ENCODE data around the gene BCL2L12.

Gene BCL2L12

DNA sequence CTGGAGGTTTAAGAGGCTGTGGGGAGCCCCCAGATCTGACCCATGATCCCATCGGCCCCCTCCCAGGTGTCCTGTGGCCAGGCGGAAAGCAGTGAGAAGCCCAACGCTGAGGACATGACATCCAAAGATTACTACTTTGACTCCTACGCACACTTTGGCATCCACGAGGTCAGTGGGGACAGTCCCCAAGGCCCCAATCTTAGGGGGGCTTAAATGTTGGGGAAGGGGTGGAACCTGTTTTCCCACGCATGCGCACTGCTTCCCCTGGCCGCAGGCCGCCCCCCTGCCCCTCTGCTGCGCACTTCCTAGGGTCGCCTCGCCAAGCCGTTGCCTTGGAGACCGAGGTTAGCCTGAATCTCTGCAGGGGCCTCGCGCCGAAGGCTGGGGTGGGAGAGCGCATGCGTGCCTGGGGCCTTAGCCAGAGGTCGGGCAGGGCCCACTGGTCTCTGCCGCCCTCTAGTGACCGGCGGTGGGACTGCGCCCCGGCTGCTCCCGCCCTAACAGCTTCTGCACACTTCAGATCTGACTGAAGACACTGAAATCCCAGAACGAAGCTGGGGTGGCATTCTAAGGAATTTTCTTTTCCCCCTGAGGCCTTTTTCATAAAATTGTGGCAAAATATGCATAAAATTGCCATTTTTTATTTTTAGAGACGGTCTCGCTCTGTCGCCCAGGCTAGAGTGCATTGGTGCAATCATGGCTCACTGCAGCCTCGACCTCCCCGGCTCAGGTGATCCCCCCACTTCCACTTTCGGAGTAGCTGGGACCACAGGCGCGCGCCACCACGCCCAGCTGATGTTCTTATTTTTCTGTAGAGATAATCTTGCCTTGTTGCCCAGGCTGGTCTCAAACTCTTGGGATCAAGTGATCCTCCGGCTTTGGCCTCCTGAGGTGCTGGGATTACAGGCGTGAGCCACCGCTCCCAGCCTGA is 15.0 kb downstream of the BCL2L12 start:
- DNase-seq (ENCODE audit: low read depth, low spot score): peak; percentile 80
- peak overlapping the region; percentile 11; the same call in 1 of the 2 replicates for H3K4me3 ChIP-seq (ENCODE audit: low read length)

DNA sequence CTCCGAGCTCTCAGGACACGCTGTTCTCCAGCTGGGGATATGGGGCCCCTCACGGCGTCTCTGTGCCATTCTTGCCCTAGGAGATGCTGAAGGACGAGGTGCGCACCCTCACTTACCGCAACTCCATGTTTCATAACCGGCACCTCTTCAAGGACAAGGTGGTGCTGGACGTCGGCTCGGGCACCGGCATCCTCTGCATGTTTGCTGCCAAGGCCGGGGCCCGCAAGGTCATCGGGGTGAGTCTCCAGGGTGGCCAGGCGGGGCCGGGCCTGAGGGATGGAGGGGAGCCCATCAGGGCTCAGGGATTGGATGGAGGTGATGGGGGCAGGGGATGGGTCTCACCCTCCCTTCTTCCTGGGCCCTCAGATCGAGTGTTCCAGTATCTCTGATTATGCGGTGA is 16.1 kb downstream of the BCL2L12 start:
- no peak overlapping the region for H3K4me3 ChIP-seq (ENCODE audit: low read length)
- DNase-seq (ENCODE audit: low read depth, low spot score): no peak

DNA sequence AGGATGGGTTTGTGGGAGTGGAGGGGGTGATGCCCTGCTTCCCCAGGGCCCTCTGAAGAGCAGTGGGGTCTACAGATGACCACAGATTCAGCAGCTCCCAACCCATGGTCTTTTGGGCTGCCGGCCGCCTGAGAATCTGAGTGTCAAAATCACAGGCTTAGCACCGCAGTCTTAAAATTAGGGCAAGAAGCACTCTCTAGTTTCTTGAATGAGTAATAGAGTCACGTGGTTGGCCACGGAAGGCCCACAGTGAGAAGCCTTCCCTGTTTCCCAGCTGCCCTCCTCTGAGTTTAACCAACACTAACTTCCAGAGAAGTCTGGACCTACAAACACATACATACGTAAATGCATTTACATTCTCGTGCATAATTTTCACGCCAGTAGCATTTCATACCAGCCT is 16.5 kb downstream of the BCL2L12 start:
- H3K4me3 ChIP-seq (ENCODE audit: low read length): no peak overlapping the region
- no peak for DNase-seq (ENCODE audit: low read depth, low spot score)

DNA sequence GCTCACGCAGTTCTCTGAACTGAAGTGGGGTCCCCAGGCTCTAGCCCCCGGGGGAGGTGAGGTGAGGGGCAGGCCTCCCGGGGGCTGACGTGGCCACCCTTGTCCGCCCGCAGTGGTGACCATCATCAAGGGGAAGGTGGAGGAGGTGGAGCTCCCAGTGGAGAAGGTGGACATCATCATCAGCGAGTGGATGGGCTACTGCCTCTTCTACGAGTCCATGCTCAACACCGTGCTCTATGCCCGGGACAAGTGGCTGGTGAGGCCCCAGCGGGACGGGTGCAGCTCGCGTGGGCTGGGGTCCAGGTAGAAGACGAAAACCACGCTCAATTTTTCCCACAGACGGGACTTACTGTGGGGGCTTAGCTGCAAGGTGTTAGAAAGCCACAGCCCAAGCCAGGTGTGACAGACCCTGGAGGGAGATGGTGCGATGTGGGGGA is 18.1 kb downstream of the BCL2L12 start:
- DNase-seq (ENCODE audit: low read depth, low spot score): no peak

DNA sequence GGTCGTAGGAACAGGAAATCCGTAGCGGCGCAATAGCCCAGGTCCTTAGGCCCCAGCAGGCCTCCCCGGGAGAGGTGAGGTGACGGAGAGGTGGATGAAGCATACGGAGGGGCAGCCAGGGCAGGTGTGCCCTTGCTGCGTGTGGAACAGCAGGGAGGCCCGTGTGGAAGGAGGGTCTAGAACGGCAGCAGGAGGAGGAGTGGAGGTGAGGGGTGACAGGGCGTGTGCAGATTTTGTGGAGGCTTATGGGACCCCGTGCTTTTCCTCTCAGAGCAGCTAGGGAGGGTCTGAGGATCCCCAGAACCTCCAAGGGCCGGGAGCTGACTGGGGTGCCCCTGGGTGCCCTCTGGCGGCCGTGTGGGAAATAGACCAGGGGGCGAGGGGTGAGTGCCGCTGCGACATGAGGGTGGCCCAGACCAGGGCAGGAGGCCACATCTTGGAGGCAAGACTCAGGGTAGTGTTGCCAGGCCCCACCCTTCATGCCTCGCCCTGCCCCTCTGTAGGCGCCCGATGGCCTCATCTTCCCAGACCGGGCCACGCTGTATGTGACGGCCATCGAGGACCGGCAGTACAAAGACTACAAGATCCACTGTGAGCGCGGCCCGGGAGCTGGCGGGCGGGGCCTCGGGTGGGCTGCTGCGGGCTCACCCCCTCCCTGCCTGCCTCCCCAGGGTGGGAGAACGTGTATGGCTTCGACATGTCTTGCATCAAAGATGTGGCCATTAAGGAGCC is 18.7 kb downstream of the BCL2L12 start:
- DNase-seq (ENCODE audit: low read depth, low spot score): no peak
- H3K4me3 ChIP-seq (ENCODE audit: low read length): no peak overlapping the region

More for the DNA sequence above, 18.1 kb downstream of the BCL2L12 start:
- no peak overlapping the region for H3K4me3 ChIP-seq (ENCODE audit: low read length)

DNA sequence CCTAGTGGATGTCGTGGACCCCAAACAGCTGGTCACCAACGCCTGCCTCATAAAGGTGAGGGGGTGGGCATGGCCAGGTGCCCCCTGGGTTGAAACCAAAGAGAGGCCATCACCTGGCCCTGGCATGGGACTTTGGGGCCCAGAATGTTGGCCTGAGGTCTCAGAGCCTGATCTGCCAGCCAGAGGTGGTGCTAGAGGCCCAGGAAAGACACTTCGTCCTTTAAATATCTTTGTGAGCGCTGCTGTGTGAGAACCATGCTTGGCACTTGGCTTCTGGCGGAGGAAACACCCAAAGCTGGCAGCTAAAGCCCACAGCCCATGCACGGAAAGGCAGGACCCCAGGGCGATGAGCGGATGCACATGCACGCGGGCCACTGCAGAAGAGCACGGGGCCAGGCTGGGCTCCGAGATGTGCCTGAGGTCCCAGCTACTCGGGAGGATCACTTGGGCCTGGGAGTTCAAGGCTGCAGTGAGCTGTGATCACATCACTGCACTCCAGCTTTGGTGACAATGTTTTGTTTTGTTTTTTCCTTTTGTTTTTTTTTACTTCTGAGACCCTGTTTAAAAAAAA is 19.3 kb downstream of the BCL2L12 start:
- DNase-seq (ENCODE audit: low read depth, low spot score): no peak

DNA sequence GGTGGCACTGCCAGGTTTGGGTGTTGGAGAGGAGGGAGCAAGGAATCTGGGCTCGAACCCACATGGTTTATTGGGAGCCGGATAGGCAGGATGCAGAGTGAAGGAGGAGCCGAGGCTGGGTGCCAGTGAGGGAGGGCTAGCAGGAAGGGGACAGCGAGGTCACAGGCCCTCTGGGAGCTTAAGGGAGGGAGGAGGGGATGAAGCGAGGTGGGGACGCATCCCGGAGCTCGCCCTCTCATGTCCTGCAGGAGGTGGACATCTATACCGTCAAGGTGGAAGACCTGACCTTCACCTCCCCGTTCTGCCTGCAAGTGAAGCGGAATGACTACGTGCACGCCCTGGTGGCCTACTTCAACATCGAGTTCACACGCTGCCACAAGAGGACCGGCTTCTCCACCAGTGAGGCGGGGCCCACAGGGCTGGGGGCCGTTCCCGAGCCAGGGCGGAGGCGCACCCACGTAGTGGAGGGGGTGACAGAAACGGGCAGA is 20.2 kb downstream of the BCL2L12 start:
- no peak for DNase-seq (ENCODE audit: low read depth, low spot score)
- no peak overlapping the region for H3K4me3 ChIP-seq (ENCODE audit: low read length)

More for the DNA sequence above, 19.3 kb downstream of the BCL2L12 start:
- no peak overlapping the region for H3K4me3 ChIP-seq (ENCODE audit: low read length)

DNA sequence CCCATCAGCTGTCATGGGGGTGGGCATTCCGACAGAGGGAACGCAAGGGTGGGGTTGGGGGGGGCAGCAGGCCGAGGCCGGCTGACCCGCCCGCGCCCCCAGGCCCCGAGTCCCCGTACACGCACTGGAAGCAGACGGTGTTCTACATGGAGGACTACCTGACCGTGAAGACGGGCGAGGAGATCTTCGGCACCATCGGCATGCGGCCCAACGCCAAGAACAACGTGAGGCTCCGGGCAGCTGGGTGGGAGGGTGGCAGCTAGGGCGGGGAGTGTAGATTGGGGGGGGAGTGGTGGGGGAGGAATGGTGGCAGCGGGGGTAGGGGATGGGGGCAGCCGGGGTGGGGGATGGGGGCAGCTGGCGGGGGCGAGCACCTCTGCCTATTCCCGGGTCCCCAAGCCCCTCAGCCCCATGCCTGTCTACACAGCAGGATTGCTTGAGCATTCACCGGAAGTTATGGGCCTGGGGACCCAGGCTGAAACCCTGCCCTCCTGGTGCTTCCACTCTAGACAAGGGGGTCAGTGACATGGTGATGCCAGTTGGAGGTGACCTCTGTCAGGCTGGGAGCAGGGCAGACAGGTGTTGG is 20.9 kb downstream of the BCL2L12 start:
- no peak for DNase-seq (ENCODE audit: low read depth, low spot score)
- no peak overlapping the region for H3K4me3 ChIP-seq (ENCODE audit: low read length)

DNA sequence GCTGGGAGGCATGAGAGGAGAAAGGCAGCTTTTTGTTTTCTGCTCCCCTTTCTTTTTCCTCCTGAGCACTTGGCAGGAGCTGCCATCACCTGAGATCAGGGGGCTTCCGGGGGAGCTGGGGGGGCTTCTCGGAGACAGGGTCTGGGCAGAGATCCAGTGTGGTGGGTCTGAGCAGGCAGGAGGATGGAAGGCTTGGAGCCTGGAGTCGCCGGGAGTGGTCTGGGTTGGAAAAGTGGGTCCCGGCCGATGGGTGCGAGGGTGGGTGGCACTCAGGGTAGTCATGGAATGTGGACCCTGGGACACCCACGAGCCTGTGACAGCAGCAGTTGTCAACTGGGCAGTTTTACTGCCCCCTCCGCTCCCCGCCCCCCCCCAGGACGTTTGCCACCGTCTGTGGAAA is 21.4 kb downstream of the BCL2L12 start:
- H3K4me3 ChIP-seq (ENCODE audit: low read length): no peak overlapping the region
- DNase-seq (ENCODE audit: low read depth, low spot score): no peak

DNA sequence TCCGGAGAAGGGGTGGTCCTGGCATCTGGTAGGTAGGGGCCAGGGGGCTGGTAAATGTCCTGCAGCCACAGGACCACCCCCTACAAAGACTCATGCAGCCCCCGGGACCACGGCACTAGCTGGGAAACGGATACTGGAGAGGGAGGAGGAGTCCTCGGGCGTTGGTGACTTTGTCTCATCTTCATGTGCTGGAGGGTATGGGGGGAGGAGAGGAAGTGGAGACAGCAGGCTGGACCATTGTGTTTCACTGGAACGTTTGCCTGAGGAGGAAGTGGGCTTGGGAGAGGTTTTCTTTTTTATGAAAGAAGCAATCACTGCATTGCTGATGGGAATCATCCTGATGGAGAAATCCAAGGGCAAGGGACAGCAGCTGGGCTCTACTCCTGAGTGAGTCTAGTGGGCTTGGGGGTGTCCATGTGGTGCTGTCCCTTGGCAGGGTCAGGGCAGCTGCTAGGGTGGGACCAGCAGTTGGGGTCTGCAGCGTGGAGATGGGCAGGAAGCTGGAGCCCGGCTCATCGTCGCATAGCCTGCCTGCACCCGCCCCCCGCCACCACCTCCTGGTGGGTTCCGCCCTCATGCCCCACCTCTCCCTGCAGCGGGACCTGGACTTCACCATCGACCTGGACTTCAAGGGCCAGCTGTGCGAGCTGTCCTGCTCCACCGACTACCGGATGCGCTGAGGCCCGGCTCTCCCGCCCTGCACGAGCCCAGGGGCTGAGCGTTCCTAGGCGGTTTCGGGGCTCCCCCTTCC is 22.0 kb downstream of the BCL2L12 start:
- no peak overlapping the region for H3K4me3 ChIP-seq (ENCODE audit: low read length)
- DNase-seq (ENCODE audit: low read depth, low spot score): no peak

DNA sequence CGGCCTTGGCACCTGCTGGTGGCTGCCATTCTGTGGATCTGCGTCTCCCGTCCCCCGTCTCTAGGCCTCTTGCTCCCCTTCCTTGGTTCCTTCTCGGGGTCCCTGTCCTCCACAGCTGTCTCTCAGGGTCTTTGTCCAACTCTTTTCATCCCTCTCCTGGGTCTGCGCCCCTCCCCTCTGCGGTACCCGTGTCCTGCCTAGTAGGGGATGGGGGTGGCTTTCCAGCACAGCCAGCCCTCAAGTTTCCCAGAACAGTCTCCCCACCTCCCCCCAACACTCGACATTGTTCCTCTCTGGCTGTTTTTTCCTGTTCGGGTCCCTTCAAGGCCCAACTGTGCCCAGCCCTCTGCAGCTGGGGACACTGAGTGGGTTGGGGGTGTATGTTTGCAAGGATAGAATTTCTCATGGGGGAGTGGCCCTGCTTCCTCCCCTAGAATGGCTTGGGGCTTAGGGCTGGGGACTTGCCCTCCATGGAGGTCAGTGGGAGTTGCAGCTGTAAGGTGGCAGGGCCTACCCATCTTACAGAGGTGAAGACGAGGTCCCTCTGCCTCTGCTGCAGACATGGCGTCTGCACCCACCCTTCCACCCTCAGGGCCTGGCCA is 22.9 kb downstream of the BCL2L12 start:
- H3K4me3 ChIP-seq (ENCODE audit: low read length): no peak overlapping the region
- DNase-seq (ENCODE audit: low read depth, low spot score): no peak

DNA sequence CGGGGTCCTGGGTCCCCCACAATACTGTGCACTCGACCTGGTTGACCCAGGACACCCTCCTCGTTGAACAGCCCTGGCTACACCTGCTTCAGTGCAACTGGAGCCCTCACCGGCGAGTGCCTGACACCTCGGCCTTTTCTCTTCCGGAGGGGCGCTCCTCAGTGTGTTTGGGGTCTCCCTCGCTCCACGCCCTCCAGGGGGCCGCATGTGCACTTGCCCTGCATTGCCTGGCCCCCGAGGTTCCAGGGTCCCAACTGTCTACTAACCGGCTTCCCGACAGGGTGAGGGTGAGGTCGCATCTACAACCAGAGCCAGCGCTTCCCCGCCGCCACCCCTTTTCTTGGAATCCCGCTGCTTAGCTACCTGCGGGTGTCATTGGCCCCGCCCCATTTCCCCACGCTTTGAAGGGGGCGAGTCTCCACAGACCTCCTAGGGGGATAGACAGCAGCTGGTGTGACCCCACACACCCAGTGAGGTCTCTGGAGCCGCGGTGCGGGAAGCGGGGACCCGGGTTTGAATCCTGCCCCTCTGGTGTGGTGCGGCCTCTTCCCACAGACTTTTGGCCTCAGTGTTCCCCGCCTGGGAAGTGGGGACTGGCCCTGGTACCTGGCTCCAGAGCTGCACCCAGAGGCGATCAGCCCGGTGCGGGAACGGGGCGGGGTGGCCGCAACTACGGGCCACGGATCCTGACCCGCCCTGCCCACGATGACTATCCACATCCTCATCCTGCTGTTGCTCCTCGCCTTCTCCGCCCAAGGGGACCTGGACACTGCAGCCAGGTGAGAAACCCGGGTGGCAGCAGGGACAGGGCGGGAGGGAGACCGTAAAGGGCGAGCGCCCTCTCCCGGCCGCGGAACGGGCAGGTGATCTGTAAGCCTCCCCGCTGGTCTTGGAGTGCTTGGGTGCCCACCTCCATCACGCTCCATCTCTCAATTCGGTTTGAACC is 23.7 kb downstream of the BCL2L12 start, which contains the start of gene ADM5:
Gene ADM5 (plus strand): TSS at position 462 of the 946 bp plus-strand sequence. CDS start 244 bp downstream, at position 706.
- no peak for DNase-seq (ENCODE audit: low read depth, low spot score)
- H3K4me3 ChIP-seq (ENCODE audit: low read length): no peak within 1 kb of the TSS

DNA sequence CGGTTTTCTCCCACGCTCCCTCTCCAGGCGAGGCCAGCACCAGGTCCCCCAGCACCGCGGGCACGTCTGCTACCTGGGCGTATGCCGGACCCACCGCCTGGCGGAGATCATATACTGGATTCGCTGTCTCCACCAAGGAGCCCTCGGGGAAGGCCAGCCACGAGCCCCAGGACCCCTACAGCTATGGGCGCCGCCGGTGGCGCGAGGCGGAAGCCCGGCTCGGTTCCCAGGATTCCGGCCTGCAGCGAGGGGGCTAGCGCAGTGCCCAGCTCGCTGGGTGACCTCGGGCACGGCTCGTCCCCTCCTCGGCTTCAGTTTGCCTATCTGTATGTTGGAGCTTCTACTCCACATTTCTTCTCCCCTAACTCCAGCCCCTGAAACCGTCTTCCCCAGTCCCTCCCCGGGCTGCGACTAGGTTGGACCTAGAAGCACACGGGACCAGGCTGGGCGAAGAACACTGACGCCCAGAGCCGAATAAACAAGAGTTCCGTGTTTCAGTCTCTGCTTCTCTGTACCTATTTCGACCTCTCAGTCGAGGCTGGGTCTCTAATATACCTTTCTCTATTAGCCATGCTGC is 24.4 kb downstream of the BCL2L12 start:
- DNase-seq (ENCODE audit: low read depth, low spot score): no peak
- no peak overlapping the region for H3K4me3 ChIP-seq (ENCODE audit: low read length)

DNA sequence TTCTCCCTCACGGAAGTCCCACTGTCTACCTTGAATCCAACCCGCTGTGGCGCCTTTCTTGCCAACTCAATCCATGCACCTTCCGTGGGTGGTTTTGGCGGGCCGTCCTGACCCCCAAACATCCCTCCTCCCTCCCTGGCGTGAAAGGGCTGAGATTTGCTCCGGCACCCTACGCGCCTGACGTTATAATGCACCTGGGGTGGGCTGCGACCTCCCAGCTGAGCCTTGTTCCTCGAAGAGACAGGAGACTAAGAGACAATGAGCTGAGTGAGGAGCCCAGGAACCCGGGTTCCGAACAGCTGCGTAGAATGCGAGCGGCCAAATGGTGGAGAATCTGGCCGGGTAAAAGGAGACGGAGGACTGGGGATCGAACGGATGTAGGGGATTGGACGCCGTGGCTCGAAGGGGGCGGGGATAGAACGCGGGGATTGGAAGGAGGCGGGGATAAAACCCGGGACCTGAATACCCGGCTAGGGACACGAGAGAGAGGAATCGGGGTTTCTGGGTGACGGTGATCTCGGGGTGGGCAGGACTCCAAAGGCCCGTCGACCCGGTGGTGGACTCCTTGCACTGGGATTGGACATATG is 25.0 kb downstream of the BCL2L12 start, which contains the start of gene CPT1C:
Gene CPT1C (plus strand): TSS at position 461 of the 587 bp plus-strand sequence. CDS start 1,137 bp downstream, outside the sequence.
- DNase-seq (ENCODE audit: low read depth, low spot score): no peak

DNA sequence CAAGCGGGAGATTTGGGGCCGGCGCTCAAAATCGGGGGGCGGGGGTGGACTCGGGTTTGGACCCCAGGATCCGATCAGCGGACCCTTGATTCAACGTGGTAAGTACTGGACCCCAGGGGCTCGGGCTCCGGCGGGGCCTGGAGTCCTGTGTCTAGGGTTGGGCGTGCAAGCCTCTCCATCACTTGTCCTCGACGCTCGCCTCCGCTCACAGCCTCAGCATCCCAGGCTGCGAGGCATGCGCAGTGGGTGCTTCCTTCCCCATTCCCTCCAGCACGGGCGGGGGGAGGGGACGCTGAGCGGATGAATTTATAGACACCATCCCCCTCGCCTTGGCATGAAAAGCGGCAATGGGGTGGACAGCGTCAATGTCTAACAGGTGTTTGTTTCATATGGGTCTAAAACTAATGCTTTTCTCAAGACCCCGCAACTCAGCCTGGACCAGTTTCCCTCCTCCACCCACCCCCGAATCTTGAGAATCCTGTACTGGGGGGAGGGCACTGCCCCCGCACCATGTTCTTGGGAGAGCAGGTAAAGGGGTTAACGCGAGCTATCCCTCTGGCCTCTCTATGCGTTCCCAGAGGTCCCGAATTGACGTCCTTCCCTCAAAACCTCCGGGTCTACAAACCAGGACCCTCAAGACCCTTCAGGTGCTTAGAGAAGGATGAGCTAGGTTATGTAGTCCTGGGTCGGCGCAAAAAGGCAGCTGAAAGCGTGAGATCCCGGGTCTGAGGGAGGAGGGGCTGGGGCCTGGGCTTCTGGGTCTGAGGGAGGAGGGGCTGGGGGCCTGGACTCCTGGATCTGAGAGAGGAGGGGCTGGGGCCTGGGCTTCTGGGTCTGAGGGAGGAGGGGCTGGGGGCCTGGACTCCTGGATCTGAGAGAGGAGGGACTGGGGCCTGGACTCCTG is 25.8 kb downstream of the BCL2L12 start:
- no peak overlapping the region for H3K4me3 ChIP-seq (ENCODE audit: low read length)
- no peak for DNase-seq (ENCODE audit: low read depth, low spot score)

More for the DNA sequence above, 25.0 kb downstream of the BCL2L12 start, which contains the start of gene CPT1C:
- no peak within 1 kb of the TSS for H3K4me3 ChIP-seq (ENCODE audit: low read length)

Measured in Jurkat, Clone E6-1 (cell line).